SJCRH30 (cell line): ENCODE measurements around the gene PCED1B. TPM values are rescaled to one million over a fixed set of nuclear protein-coding genes. Genes with fewer than 3 reads are reported as not detected.

Source experiments
- DNase-seq, 2 experiments: peaks; one replicate each; pipeline ENCODE4 v3.0.0-alpha.2; 2015 to 2020
- H3K27ac ChIP-seq: fragments of 250-450 bp; sonication (Bioruptor Pico); 2 replicates; pipeline ENCODE4 v1.5.1; 2020; ENCODE audit warnings: mild to moderate bottlenecking, moderate library complexity
- H3K27me3 ChIP-seq: fragments of 250-450 bp; sonication (Bioruptor Pico); 2 replicates; pipeline ENCODE4 v1.5.1; 2020; ENCODE audit warnings: mild to moderate bottlenecking, moderate library complexity
- H3K36me3 ChIP-seq: fragments of 250-450 bp; sonication (Bioruptor Pico); 2 replicates; pipeline ENCODE4 v1.5.1; 2020; ENCODE audit warnings: mild to moderate bottlenecking, moderate library complexity
- H3K4me1 ChIP-seq: fragments of 250-450 bp; sonication (Bioruptor Pico); 2 replicates; pipeline ENCODE4 v1.5.1; 2020; ENCODE audit warnings: mild to moderate bottlenecking, moderate library complexity
- H3K4me3 ChIP-seq: fragments of 250-450 bp; sonication (Bioruptor Pico); 2 replicates; pipeline ENCODE4 v1.5.1; 2020; ENCODE audit warnings: mild to moderate bottlenecking, moderate library complexity
- H3K9me3 ChIP-seq: fragments of 250-450 bp; sonication (Bioruptor Pico); replicated peaks from 2 replicates; pipeline ENCODE4 v1.5.1; 2020; ENCODE audit warnings: mild to moderate bottlenecking, moderate library complexity
- total RNA-seq: library from RNA; depleted of rRNA; stranded (reverse); fragments of >200 nt; shearing (Covaris generic); gene quantifications from 2 replicates; pipeline ENCODE4 v1.2.3, GENCODE V29; 2014

PCED1B gene
- total RNA-seq, 1 experiment from 2014 or later = not detected

DNA sequence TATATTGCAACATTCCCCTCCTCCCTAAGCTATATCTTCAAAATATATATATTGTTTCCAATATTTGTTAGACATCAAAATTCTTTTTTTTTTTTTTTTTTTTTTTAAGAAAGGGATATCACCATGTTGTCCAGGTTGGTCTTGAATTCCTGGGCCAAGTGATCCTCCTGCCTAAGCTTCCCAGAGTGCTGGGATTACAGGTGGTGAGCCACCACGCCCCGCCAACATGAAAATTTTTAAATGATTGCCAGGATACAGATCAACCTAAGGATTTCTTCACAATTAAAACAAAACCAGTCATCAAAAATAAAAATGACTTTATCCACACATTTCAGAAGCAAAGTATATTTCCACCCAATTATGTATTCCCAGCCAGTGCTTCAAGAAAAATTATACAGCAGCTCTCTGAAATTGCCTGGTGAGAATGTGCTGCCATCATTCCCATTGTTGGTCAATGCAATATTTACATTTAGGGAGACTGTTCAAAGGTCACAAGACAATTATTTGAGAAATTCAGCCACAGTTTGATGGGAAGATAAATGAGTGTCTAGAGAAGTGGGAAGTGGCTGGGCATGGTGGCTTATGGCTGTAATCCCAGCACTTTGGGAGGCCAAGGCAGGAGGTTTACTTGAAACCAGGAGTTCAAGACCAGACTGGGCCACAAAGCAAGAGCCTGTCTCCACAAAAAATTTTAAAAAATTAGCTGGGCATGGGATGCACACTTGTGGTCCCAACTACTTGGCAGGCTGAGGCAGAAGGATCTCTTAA, 142.0 kb downstream of the PCED1B start:
- no peaks in the 10 kb centered on the region for H3K36me3 ChIP-seq
- no peak for DNase-seq
- H3K4me3 ChIP-seq = no peak overlapping the region
- H3K27ac ChIP-seq = no peak overlapping the region
- H3K9me3 ChIP-seq = no peaks in the 10 kb centered on the region
- H3K4me1 ChIP-seq = peaks cover 10% of the 10 kb centered on the region
- no peaks in the 10 kb centered on the region for H3K27me3 ChIP-seq

DNA sequence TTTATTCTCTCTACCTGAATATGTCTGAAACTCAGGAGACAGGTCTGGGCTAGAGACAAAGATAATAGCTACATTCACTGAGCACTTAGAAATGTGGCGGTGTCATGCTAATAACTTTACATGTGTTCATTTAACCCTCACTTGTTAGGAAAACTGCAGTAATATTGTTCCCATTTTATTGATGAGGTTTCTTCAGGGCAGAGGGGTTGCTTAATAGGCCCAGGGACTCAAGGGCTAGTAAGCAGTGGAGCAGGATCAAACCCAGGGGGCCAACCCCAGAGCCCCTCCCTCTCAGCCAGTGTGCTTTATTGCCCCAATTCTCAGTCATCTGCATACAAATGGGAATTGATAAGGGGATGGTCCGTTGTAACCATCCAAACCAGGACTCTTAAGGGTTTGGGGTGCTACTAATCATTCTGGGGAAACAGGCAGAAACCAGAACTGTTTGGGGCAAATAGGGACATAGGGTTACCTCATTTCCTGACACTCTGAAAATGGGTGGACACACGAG, 143.2 kb downstream of the PCED1B start:
- peaks cover 10% of the 10 kb centered on the region for H3K4me1 ChIP-seq
- no peaks in the 10 kb centered on the region for H3K27me3 ChIP-seq
- no peak overlapping the region for H3K4me3 ChIP-seq
- H3K9me3 ChIP-seq = no peaks in the 10 kb centered on the region
- no peaks in the 10 kb centered on the region for H3K36me3 ChIP-seq
- H3K27ac ChIP-seq = no peak overlapping the region
- DNase-seq = no peak

DNA sequence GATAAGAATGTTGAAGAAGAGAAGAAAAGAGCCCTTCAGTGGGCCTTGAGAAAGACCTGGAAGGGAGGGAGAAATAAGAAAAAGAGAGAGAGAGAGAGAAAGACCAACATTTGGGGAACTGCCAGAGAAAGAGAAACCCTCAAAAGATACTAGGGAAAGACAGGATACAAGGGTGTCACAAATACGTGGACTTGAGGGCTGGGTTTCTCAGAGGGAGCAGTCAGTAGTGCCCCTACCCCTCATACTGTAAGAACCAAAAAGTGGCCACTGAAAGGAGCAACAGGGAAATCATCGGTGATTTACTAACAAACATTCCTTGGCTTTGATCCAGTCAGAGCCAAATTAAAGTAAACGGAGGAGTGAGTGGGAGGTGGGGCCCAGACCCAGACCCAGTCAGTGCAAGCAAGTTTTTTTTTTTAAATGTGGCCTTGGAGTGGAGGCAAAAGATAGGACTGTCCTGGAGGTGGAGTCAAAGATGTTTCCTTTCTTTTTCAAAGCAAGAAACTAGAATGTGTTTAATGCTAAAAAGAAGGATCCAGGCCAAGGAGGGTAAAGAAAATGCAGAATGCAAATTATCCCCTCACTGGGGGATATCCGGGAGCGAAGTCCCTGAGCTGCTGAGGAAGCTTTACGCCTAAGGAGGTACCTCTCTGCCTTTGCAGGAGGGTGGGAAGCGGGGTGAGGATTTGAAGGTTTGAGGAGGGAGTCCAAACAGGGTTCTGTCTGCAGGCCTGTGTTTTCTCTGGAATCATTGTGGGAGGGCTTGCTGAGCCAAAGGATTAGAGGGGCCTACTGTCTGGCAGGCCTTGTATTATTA, 143.8 kb downstream of the PCED1B start:
- Histone ChIP-seq H3K4me1 (peaks cover 10% of the 10 kb centered on the region), H3K27me3 (no peaks in the 10 kb centered on the region), H3K36me3 (no peaks in the 10 kb centered on the region), H3K4me3 (no peak overlapping the region), H3K27ac (no peak overlapping the region), H3K9me3 (no peaks in the 10 kb centered on the region)
- no peak for DNase-seq

DNA sequence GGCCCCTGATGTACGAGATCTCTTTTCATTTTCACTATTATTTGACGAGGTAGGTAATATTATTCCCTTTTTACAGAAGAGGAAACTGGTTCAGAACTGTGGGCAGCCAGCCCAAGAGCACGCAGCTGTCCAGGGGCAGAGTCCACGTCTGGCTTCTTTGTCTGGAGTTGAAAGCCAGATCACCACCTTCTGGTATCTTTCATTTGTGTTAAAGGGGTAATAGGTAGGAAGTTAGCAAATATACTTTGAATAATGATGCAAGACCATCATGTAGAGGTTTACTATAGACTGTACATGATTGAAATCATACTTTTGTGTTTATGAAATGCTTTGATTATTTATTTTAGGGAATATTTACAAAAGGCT, 144.4 kb downstream of the PCED1B start:
- H3K27ac ChIP-seq = no peak overlapping the region
- H3K4me1 ChIP-seq = peaks cover 10% of the 10 kb centered on the region
- H3K36me3 ChIP-seq = no peaks in the 10 kb centered on the region
- no peak overlapping the region for H3K4me3 ChIP-seq
- no peaks in the 10 kb centered on the region for H3K9me3 ChIP-seq
- peak; percentile 18 to 45 for DNase-seq
- no peaks in the 10 kb centered on the region for H3K27me3 ChIP-seq

DNA sequence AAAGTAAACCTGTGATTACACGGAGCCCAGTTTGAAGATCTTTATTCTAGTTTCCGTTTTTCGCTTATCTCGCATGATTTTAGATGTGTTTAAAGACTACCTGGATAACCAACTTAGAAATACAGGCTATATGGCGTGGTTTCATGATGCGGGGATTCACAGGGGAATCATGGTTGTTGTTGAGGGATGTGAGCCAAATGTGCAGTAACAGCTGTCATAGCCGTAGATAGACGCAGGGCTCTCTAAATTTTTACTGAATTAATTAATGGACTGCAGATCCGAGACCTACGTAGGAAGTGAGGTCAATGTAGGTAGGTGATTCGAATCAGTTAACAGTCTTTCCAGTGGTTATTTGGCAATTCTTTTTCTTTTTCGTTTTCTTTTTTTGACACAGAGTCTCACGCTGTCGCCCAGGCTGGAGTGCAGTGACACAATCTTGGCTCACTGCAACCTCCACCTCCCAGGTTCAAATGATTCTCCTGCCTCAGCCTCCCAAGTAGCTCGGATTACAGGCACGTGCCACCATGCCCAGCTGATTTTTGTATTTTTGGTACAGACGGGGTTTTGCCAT, 145.2 kb downstream of the PCED1B start:
- Histone ChIP-seq H3K4me3 (no peak overlapping the region), H3K9me3 (no peaks in the 10 kb centered on the region), H3K27ac (no peak overlapping the region), H3K4me1 (peaks cover 10% of the 10 kb centered on the region), H3K36me3 (no peaks in the 10 kb centered on the region), H3K27me3 (no peaks in the 10 kb centered on the region)
- peak in 1 of 2 experiments; percentile 26 for DNase-seq

DNA sequence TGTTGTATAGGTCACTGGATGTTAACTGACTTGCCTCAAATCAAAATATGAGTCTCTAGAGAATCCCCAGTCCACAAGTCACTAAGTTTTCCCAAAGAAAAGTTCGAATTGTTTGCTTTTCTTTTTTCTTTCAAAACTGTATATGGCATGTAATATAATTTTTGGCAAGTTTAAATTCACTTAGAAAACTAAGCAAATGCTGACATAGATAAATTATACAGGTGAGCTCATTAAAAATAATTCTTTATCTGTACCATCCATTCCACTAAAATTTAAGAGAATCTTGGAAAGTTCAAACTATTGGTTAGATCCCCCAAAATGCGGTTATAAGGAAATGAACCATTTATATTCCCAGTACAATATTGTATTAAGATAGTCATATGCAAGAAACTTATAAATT, 145.9 kb downstream of the PCED1B start:
- H3K9me3 ChIP-seq = no peaks in the 10 kb centered on the region
- H3K27ac ChIP-seq = no peak overlapping the region
- no peaks in the 10 kb centered on the region for H3K36me3 ChIP-seq
- no peak overlapping the region for H3K4me3 ChIP-seq
- H3K4me1 ChIP-seq = peaks cover 10% of the 10 kb centered on the region
- H3K27me3 ChIP-seq = no peaks in the 10 kb centered on the region
- no peak for DNase-seq

DNA sequence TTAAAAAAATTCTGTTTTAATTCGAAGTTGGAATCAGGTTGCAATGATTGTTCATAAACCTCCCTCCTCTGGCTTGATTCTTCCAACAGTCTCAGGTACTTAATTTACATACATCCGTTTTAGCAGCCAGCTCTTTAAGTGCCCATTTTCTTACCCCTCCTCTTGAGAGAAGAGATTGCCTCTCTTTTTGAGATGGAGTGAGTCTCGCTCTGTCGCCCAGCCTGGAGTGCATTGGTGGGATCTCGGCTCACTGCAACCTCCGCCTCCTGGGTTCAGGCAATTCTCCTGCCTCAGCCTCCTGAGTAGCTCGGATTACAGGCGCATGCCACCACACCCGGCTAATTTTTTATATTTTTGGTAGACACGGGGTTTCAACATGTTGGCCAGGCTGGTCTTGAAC, 146.8 kb downstream of the PCED1B start:
- peaks cover 10% of the 10 kb centered on the region for H3K4me1 ChIP-seq
- no peaks in the 10 kb centered on the region for H3K36me3 ChIP-seq
- H3K27me3 ChIP-seq = peaks cover under 1% of the 10 kb centered on the region; the same call in 1 of the 2 replicates
- no peak overlapping the region for H3K4me3 ChIP-seq
- DNase-seq = no peak
- H3K9me3 ChIP-seq = no peaks in the 10 kb centered on the region
- no peak overlapping the region for H3K27ac ChIP-seq

DNA sequence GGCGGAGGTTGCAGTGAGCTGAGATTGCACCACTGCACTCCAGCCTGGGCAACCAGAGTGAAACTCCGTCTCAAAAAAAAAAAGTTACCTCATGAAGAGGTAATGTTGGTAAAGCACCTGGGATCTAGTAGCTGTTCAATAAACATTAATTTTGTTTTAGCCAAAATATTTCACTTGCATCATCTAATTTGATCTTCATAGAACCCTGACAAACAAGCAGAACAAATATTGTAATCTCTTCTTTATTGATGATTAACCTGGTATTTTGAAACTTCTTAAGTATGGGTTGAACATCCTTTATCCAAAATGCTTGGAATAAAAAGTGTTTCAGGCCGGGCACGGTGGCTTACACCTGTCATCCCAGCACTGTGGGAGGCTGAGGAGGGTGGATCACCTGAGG, 149.4 kb downstream of the PCED1B start:
- Histone ChIP-seq H3K4me1 (peaks cover 7% of the 10 kb centered on the region), H3K36me3 (no peaks in the 10 kb centered on the region), H3K27ac (no peak overlapping the region), H3K27me3 (peaks cover 5% of the 10 kb centered on the region; the same call in 1 of the 2 replicates), H3K9me3 (0 out of 2 replicates have a peak, but pooled peaks cover 2% of the 10 kb centered on the region), H3K4me3 (no peak overlapping the region)
- DNase-seq = no peak

DNA sequence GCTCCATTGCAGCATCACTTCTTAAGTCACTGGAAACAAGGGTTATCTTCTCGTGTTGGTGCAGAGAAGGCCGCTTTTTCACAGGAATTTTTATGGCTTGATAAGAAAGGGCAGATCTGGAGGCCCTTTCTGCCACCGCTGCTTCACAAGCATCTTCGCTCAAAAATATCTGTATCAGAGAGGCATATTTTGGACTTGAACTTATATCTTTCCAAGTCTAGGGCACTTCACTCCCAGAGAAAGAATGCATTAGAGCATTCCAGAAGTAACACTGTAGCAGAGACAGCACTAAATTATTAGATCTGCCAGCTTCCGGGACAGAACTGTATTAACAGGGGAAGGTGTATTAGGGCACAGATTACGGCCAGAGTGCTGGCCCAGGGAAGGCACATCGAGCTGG, 152.0 kb downstream of the PCED1B start:
- DNase-seq = no peak
- Histone ChIP-seq H3K9me3 (0 out of 2 replicates have a peak, but pooled peaks cover 2% of the 10 kb centered on the region), H3K4me3 (no peak overlapping the region), H3K27me3 (peaks cover 5% of the 10 kb centered on the region; the same call in 1 of the 2 replicates), H3K27ac (no peak overlapping the region), H3K4me1 (no peaks in the 10 kb centered on the region), H3K36me3 (no peaks in the 10 kb centered on the region)

DNA sequence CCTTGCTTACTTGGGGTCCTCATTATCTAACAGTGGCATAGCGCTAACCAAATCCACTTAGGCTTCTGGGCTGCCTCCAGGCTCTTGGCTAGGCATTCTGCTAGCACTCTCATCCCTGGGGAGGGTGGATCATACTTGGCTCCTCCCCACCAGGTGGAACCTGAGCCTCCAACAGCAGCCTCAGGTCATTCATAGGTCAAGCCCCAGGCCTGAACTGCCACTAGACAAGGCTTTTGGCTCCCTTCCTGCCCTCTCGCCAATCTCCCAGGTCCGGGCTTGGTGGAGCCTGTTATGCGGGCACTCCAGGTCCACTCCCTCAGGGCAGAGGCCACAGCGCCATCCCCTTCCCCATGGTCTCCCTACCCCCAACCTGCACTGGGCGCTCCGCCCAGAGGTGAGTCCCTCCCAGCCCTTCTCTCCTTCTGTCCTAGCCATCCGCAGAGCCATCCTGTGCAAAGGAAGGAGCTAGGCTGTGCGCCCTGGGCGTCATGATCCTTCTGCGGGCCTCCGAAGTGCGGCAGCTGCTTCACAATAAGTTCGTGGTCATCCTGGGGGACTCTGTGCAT, 155.2 kb downstream of the PCED1B start:
- no peaks in the 10 kb centered on the region for H3K36me3 ChIP-seq
- no peak overlapping the region for H3K4me3 ChIP-seq
- H3K4me1 ChIP-seq = no peaks in the 10 kb centered on the region
- no peak overlapping the region for H3K27ac ChIP-seq
- DNase-seq = no peak
- H3K27me3 ChIP-seq = peaks cover 5% of the 10 kb centered on the region; the same call in 1 of the 2 replicates
- H3K9me3 ChIP-seq = 0 out of 2 replicates have a peak, but pooled peaks cover 2% of the 10 kb centered on the region

DNA sequence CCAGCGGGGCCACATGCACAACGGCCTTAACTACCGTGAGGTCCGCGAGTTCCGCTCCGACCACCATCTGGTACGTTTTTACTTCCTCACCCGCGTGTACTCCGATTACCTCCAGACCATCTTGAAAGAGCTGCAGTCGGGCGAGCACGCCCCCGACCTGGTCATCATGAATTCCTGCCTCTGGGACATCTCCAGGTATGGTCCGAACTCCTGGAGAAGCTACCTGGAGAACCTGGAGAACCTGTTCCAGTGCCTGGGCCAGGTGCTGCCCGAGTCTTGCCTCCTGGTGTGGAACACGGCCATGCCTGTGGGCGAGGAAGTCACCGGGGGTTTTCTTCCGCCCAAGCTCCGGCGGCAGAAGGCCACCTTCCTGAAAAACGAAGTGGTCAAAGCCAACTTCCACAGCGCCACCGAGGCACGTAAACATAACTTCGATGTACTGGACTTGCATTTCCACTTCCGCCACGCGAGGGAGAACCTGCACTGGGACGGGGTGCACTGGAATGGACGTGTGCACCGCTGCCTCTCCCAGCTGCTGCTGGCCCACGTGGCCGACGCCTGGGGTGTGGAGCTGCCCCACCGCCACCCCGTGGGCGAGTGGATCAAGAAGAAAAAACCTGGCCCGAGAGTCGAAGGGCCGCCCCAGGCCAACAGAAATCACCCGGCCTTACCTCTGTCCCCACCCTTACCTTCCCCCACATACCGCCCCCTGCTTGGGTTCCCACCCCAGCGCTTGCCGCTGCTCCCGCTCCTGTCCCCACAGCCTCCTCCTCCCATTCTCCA, 156.0 kb downstream of the PCED1B start:
- Histone ChIP-seq H3K4me1 (no peaks in the 10 kb centered on the region), H3K27me3 (peaks cover 5% of the 10 kb centered on the region; the same call in 1 of the 2 replicates), H3K9me3 (0 out of 2 replicates have a peak, but pooled peaks cover 2% of the 10 kb centered on the region), H3K27ac (no peak overlapping the region), H3K4me3 (no peak overlapping the region), H3K36me3 (no peaks in the 10 kb centered on the region)
- no peak for DNase-seq

DNA sequence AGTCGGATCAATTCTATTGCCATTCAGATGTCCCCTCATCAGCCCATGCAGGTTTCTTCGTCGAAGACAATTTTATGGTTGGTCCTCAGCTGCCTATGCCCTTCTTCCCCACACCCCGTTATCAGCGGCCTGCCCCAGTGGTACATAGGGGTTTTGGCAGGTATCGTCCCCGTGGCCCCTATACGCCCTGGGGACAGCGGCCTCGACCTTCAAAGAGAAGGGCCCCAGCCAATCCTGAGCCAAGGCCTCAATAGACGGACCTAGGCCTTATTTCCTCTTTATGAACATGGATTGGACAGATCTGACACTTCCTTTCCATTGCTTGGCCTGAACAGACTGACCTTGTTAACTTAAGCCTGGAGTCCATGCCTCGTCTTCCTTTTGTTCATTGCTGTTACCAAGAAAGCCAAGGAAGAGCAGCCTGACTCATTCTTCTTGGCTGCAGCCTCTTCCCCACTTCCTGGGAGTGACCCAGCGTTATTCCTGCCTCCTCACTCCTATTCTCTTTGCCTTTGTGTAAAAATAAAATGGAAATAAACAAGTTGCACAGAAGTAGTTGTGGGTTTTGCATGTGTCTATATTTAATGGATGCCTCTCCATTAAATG, 156.8 kb downstream of the PCED1B start:
- H3K36me3 ChIP-seq = no peaks in the 10 kb centered on the region
- H3K4me3 ChIP-seq = no peak overlapping the region
- 0 out of 2 replicates have a peak, but pooled peaks cover 2% of the 10 kb centered on the region for H3K9me3 ChIP-seq
- DNase-seq = no peak
- H3K27ac ChIP-seq = no peak overlapping the region
- peaks cover 5% of the 10 kb centered on the region; the same call in 1 of the 2 replicates for H3K27me3 ChIP-seq
- no peaks in the 10 kb centered on the region for H3K4me1 ChIP-seq

DNA sequence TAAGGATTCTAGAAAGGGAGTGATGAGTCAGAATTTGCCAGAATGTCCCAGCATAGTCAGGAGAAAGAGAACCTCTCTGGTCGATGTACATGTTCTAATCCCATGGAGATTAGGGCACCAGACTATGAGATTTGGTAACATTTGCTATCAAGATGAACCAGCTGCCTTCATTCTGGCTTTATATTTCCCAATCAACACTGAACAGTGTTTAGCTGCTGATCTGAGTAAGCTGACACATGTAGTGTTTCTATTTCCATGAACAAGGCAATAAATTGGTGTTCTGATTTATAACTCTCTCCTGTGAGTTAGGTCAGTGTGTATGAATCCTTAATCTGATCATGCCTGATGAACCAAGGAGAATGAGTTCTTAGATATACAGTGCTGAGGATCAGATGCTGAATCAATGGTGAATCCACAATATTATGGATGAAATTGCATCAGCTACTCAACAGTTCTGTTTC, 158.4 kb downstream of the PCED1B start:
- no peak for DNase-seq
- no peaks in the 10 kb centered on the region for H3K9me3 ChIP-seq
- H3K4me3 ChIP-seq = no peak overlapping the region
- no peaks in the 10 kb centered on the region for H3K4me1 ChIP-seq
- H3K27me3 ChIP-seq = no peaks in the 10 kb centered on the region
- no peak overlapping the region for H3K27ac ChIP-seq
- no peaks in the 10 kb centered on the region for H3K36me3 ChIP-seq
